DOHH2 (cell line): Measurements from ENCODE around the gene FGGY.

ENCODE experiments used
- H3F3A ChIP-seq: fragments of 200-600 bp; sonication (generic), shearing (Covaris generic); 2 replicates; pipeline ENCODE4 v1.6.0; 2016; ENCODE audit warnings: antibody characterized with exemption, mild to moderate bottlenecking; ENCODE audit not compliant: control insufficient read depth, insufficient read depth
- H3K27ac ChIP-seq: fragments of 200-600 bp; sonication (generic); 2 replicates; pipeline ENCODE4 v1.5.1; 2014; ENCODE audit warnings: low read depth, mild to moderate bottlenecking, low read length, moderate library complexity
- H3K27me3 ChIP-seq: fragments of 200-600 bp; sonication (generic); 2 replicates; pipeline ENCODE4 v1.6.1; 2014; ENCODE audit warnings: mild to moderate bottlenecking, low read length, mixed read lengths; ENCODE audit not compliant: control insufficient read depth
- H3K36me3 ChIP-seq: fragments of 200-600 bp; sonication (generic); 2 replicates; pipeline ENCODE4 v1.6.1; 2014; ENCODE audit warnings: mild to moderate bottlenecking, low read length, moderate library complexity, mixed read lengths; ENCODE audit not compliant: control insufficient read depth
- H3K4me1 ChIP-seq: fragments of 200-600 bp; sonication (generic); 2 replicates; pipeline ENCODE4 v1.6.1; 2014; ENCODE audit warnings: mild to moderate bottlenecking, low read length, mixed read lengths; ENCODE audit not compliant: control insufficient read depth
- H3K4me2 ChIP-seq: fragments of 200-600 bp; sonication (generic); 2 replicates; pipeline ENCODE4 v1.6.0; 2014; ENCODE audit warnings: mild to moderate bottlenecking, low read length, moderate library complexity
- H3K4me3 ChIP-seq: fragments of 200-600 bp; sonication (generic); 2 replicates; pipeline ENCODE4 v1.5.1; 2014; ENCODE audit warnings: mild to moderate bottlenecking, low read length, mixed read lengths
- H3K79me2 ChIP-seq: fragments of 200-600 bp; sonication (generic); 2 replicates; pipeline ENCODE4 v1.6.1; 2014; ENCODE audit warnings: mild to moderate bottlenecking, low read length, mixed read lengths; ENCODE audit not compliant: control insufficient read depth
- H3K9me2 ChIP-seq: fragments of 200-600 bp; sonication (generic); replicated peaks from 2 replicates; pipeline ENCODE4 v1.6.1; 2014; ENCODE audit warnings: mild to moderate bottlenecking, low read length, mixed read lengths; ENCODE audit not compliant: control insufficient read depth
- H3K9me3 ChIP-seq: fragments of 200-600 bp; sonication (generic); 2 replicates; pipeline ENCODE4 v1.6.1; 2014; ENCODE audit warnings: antibody characterized with exemption, low read length, mixed read lengths; ENCODE audit not compliant: control insufficient read depth, insufficient read depth
- H4K20me1 ChIP-seq: fragments of 200-600 bp; sonication (generic); 2 replicates; pipeline ENCODE4 v1.6.0; 2014; ENCODE audit warnings: low read depth, mild to moderate bottlenecking, antibody characterized with exemption, low read length, moderate library complexity; ENCODE audit not compliant: control insufficient read depth, insufficient read depth
- EZH2phosphoT487 ChIP-seq: fragments of 200-600 bp; sonication (generic); IDR thresholded peaks from 2 replicates; pipeline ENCODE4 v1.6.1; 2017; ENCODE audit warnings: borderline replicate concordance, mild to moderate bottlenecking, antibody characterized with exemption, low read length, moderate library complexity, mixed read lengths
- TF ChIP-seq, protein P1 (sequence below): fragments of 200-600 bp; sonication (generic); IDR thresholded peaks from one replicate; pipeline ENCODE4 v1.5.1; 2014; ENCODE audit warnings: antibody characterized with exemption, mild to moderate bottlenecking, low read depth, low read length; ENCODE audit not compliant: poor library complexity, severe bottlenecking

Gene FGGY

DNA sequence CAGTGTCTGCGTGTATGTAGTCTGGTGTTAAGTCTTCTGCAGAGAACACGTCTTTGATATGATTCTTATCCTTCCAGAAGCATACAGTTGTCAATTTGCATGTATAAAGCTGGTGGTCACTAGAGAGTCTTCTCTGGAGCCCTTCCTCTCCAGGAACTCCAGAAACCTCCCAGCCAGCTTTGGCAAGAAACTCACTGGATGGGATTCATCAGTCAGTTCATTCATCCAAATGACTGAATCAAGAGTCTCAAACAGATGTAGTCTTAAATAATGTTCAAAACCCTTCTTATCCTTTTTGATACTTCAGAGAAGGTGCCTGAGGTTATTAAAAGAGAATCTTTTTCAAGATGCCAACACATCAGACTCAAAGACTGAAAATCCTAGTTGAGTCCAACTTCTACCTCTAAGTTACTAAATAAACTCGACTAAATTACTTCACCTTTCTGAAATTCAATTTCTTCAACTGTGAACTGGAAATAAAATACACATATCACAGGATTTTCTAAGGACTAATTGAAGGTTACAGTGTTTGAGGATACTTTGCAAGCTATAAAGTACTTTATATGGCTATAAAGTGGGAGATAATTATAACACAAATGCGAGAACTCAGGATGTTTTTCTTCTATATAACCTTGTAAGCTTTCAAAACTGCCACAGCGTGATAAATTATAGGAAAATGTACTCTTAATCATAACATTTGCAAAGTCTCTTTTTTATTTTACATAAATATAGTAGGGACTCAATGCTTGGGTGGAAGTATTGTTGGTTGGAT is 252.4 kb downstream of the FGGY start:
- no peak for TF ChIP-seq EZH2phosphoT487
- TF ChIP-seq, protein P1, sequence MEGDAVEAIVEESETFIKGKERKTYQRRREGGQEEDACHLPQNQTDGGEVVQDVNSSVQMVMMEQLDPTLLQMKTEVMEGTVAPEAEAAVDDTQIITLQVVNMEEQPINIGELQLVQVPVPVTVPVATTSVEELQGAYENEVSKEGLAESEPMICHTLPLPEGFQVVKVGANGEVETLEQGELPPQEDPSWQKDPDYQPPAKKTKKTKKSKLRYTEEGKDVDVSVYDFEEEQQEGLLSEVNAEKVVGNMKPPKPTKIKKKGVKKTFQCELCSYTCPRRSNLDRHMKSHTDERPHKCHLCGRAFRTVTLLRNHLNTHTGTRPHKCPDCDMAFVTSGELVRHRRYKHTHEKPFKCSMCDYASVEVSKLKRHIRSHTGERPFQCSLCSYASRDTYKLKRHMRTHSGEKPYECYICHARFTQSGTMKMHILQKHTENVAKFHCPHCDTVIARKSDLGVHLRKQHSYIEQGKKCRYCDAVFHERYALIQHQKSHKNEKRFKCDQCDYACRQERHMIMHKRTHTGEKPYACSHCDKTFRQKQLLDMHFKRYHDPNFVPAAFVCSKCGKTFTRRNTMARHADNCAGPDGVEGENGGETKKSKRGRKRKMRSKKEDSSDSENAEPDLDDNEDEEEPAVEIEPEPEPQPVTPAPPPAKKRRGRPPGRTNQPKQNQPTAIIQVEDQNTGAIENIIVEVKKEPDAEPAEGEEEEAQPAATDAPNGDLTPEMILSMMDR: no peak

GRCh38 chr1:59549903-59550302 is 253.0 kb downstream of the FGGY start:
- Histone ChIP-seq H3K36me3 (no peaks in the 10 kb centered on the region), H3K9me2 (no peaks in the 10 kb centered on the region), H3F3A (no peaks in the 10 kb centered on the region), H3K4me1 (no peaks in the 10 kb centered on the region), H3K9me3 (no peaks in the 10 kb centered on the region), H3K4me2 (no peak overlapping the region), H3K79me2 (no peaks in the 10 kb centered on the region), H3K27ac (no peak overlapping the region), H3K4me3 (no peak overlapping the region), H4K20me1 (no peaks in the 10 kb centered on the region), H3K27me3 (no peaks in the 10 kb centered on the region; the same call in 1 of the 2 replicates)
- no peak for TF ChIP-seq EZH2phosphoT487
- TF ChIP-seq, protein P1: no peak

More for the DNA sequence above, 252.4 kb downstream of the FGGY start:
- Histone ChIP-seq H3K27me3 (no peaks in the 10 kb centered on the region; the same call in 1 of the 2 replicates), H3K4me1 (no peaks in the 10 kb centered on the region), H3K4me2 (no peak overlapping the region), H3K79me2 (no peaks in the 10 kb centered on the region), H3F3A (no peaks in the 10 kb centered on the region), H3K36me3 (no peaks in the 10 kb centered on the region), H3K9me3 (no peaks in the 10 kb centered on the region), H3K9me2 (no peaks in the 10 kb centered on the region), H4K20me1 (no peaks in the 10 kb centered on the region), H3K4me3 (no peak overlapping the region), H3K27ac (no peak overlapping the region)

DNA sequence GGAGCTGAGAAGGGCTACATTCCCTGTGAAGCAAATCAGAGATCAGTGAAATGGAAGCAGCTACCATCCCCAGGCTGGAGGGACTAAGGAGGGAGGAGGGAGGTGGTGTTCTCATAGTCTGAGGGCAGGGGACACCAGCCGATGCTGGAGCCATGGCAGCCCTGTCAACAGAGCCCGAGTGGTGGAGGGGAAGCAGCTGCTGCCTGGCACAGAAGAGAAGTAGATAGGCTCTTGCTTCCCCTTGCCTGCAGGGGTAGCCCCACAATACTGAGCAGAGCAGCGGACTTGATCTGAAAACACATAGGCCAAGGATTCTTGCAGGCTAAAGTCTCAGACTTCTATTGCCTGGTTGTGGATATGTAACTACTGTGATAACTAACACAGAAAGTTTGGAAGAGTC is 255.1 kb downstream of the FGGY start:
- Histone ChIP-seq H3K4me2 (no peak overlapping the region), H3K4me1 (no peaks in the 10 kb centered on the region), H3K27me3 (no peaks in the 10 kb centered on the region; the same call in 1 of the 2 replicates), H3K79me2 (no peaks in the 10 kb centered on the region), H3K36me3 (no peaks in the 10 kb centered on the region), H4K20me1 (no peaks in the 10 kb centered on the region), H3K9me3 (no peaks in the 10 kb centered on the region), H3F3A (no peaks in the 10 kb centered on the region), H3K9me2 (no peaks in the 10 kb centered on the region), H3K27ac (no peak overlapping the region), H3K4me3 (no peak overlapping the region)
- TF ChIP-seq, protein P1: no peak
- no peak for TF ChIP-seq EZH2phosphoT487
